WTC11 (cell line): Measurements from ENCODE around the gene TMTC1.

ENCODE experiments used
- CBFB ChIP-seq: sonication (generic); formaldehyde crosslinking; IDR thresholded peaks from 2 replicates; pipeline ENCODE4 v1.8.1; 2022; ENCODE audit warnings: mild to moderate bottlenecking, low read depth, missing genetic modification reagents
- TF ChIP-seq, protein P1 (sequence below): fragments of 200-600 bp; IDR thresholded peaks from 2 replicates; pipeline ENCODE4 v1.8.0; 2022; ENCODE audit warnings: antibody characterized with exemption
- TF ChIP-seq, protein P2 (sequence below): sonication (generic); formaldehyde crosslinking; IDR thresholded peaks from 2 replicates; pipeline ENCODE4 v1.8.1; 2022; ENCODE audit warnings: mild to moderate bottlenecking, missing genetic modification reagents, moderate library complexity, borderline replicate concordance

DNA sequence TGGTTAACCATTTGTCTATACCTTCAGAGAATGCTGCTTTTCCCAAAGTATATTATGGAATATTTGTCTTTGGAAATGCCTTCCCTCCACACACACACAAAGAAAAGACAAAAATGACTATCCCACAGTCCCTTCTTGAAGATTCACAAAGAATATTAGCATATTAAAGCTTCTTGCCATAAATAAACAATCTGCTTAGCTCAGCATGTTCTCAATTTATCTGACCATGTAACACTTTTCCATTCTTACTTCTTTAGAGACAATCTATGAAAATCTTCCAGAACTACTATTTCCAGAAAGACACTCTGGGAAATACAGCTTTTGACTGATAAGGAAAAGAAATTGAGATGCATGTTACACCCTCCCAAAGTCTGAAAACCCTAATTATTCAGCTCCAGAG lies 227.4 kb downstream of the TMTC1 start:
- TF ChIP-seq CBFB (CRISPR knock-in tag): no peak
- TF ChIP-seq, protein P1, sequence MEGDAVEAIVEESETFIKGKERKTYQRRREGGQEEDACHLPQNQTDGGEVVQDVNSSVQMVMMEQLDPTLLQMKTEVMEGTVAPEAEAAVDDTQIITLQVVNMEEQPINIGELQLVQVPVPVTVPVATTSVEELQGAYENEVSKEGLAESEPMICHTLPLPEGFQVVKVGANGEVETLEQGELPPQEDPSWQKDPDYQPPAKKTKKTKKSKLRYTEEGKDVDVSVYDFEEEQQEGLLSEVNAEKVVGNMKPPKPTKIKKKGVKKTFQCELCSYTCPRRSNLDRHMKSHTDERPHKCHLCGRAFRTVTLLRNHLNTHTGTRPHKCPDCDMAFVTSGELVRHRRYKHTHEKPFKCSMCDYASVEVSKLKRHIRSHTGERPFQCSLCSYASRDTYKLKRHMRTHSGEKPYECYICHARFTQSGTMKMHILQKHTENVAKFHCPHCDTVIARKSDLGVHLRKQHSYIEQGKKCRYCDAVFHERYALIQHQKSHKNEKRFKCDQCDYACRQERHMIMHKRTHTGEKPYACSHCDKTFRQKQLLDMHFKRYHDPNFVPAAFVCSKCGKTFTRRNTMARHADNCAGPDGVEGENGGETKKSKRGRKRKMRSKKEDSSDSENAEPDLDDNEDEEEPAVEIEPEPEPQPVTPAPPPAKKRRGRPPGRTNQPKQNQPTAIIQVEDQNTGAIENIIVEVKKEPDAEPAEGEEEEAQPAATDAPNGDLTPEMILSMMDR: no peak
- TF ChIP-seq, protein P2, sequence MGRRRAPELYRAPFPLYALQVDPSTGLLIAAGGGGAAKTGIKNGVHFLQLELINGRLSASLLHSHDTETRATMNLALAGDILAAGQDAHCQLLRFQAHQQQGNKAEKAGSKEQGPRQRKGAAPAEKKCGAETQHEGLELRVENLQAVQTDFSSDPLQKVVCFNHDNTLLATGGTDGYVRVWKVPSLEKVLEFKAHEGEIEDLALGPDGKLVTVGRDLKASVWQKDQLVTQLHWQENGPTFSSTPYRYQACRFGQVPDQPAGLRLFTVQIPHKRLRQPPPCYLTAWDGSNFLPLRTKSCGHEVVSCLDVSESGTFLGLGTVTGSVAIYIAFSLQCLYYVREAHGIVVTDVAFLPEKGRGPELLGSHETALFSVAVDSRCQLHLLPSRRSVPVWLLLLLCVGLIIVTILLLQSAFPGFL (CRISPR knock-in tag): no peak
